Effector CD8-positive, alpha-beta T cell (primary cell): ENCODE data around the gene RYR1.
"Not testable (repeated sequence)": the region's sequence is repeated elsewhere in the genome, so short reads cannot be mapped to it uniquely, and the experiment has no call there.

ENCODE experiments used
- DNase-seq: peaks from one replicate; lab custom pipeline; 2025; lab: John Stamatoyannopoulos, UW

The RYR1 gene

GRCh38 chr19:38427035-38427677, 6.3 kb upstream of the RYR1 start:
- not testable (repeated sequence) for DNase-seq

GRCh38 chr19:38429055-38429810, 4.3 kb upstream of the RYR1 start:
- DNase-seq = no peak

- no peak for DNase-seq
These were observed 3.7 kb upstream of the RYR1 start for GRCh38 chr19:38429811-38430156.

GRCh38 chr19:38430931-38431330, 2.6 kb upstream of the RYR1 start:
- no peak for DNase-seq

- DNase-seq = no peak
These were observed 1.1 kb downstream of the RYR1 start for GRCh38 chr19:38434549-38435051.

GRCh38 chr19:38437295-38437694, 3.8 kb downstream of the RYR1 start:
- DNase-seq = no peak

GRCh38 chr19:38437917-38438316, 4.4 kb downstream of the RYR1 start:
- DNase-seq = no peak

- DNase-seq = no peak
These were observed 7.1 kb downstream of the RYR1 start for GRCh38 chr19:38440592-38440991.

- no peak for DNase-seq
These were observed 8.3 kb downstream of the RYR1 start for GRCh38 chr19:38441657-38442348.

- DNase-seq = no peak
These were observed 9.2 kb downstream of the RYR1 start for GRCh38 chr19:38442736-38443135.

GRCh38 chr19:38443458-38443999, 10.0 kb downstream of the RYR1 start:
- no peak for DNase-seq

GRCh38 chr19:38444026-38444425, 10.5 kb downstream of the RYR1 start:
- DNase-seq = no peak

GRCh38 chr19:38445362-38445761, 11.9 kb downstream of the RYR1 start:
- no peak for DNase-seq

GRCh38 chr19:38448225-38448624, 14.7 kb downstream of the RYR1 start:
- DNase-seq = no peak

- DNase-seq = no peak
These were observed 16.0 kb downstream of the RYR1 start for GRCh38 chr19:38449518-38449917.

GRCh38 chr19:38451036-38451435, 17.5 kb downstream of the RYR1 start:
- no peak for DNase-seq

- DNase-seq = no peak
These were observed 18.1 kb downstream of the RYR1 start for GRCh38 chr19:38451629-38452028.

- DNase-seq = no peak
These were observed 19.2 kb downstream of the RYR1 start for GRCh38 chr19:38452430-38453366.

GRCh38 chr19:38453596-38453995, 20.1 kb downstream of the RYR1 start:
- no peak for DNase-seq

- DNase-seq = no peak
These were observed 21.5 kb downstream of the RYR1 start for GRCh38 chr19:38455031-38455430.

GRCh38 chr19:38457202-38457601, 23.7 kb downstream of the RYR1 start:
- DNase-seq = no peak
